Kidney (tissue), 14 donors: ENCODE data around the gene CTIF. TPM values are rescaled to one million over a fixed set of nuclear protein-coding genes. Genes with fewer than 3 reads are reported as not detected.

Experiments used
- DNase-seq, 5 donors: peaks; one replicate each; pipeline ENCODE4 v3.0.0-alpha.2; 2013 to 2020
- FAIRE-seq: peaks from 2 replicates; lab custom pipeline; 2012; peaks lifted over from hg19 to GRCh38; lab: Jason Lieb, UNC
- H3K27ac ChIP-seq, 2 donors: one replicate each; pipeline ENCODE4 v1.7.0; 2013; ENCODE audit warnings: low read depth in 2 of 2, low read length in 2 of 2, inconsistent platforms in 1 of 2
- H3K27me3 ChIP-seq: one replicate; pipeline ENCODE4 v1.7.1; 2013; ENCODE audit warnings: low read length, inconsistent platforms; ENCODE audit not compliant: control insufficient read depth, insufficient read depth
- H3K36me3 ChIP-seq, 3 donors: one replicate each; pipeline versions ENCODE4 v1.7.0 to v1.7.1; 2013; ENCODE audit warnings: low read length in 3 of 3, control low read depth in 1 of 3, inconsistent platforms in 1 of 3; ENCODE audit not compliant: insufficient read depth in 3 of 3, control insufficient read depth in 2 of 3
- H3K4me1 ChIP-seq, 3 donors: one replicate each; pipeline versions ENCODE4 v1.7.0 to v1.7.1; 2013; ENCODE audit warnings: low read length in 3 of 3, inconsistent platforms in 1 of 3, low read depth in 1 of 3; ENCODE audit not compliant: control insufficient read depth in 2 of 3, insufficient read depth in 2 of 3
- H3K4me3 ChIP-seq, 3 donors: one replicate each; pipeline versions ENCODE4 v1.7.0 to v1.8.1; 2013; ENCODE audit warnings: low read length in 3 of 3, control low read depth in 1 of 3, inconsistent platforms in 1 of 3
- H3K9ac ChIP-seq, 3 donors: one replicate each; pipeline versions ENCODE4 v1.7.0 to v1.7.1; 2013; ENCODE audit warnings: low read length in 3 of 3, control low read depth in 1 of 3, inconsistent platforms in 1 of 3
- H3K9me3 ChIP-seq, 3 donors: one replicate each; pipeline versions ENCODE4 v1.7.0 to v1.7.1; 2013; ENCODE audit warnings: low read length in 3 of 3, control low read depth in 1 of 3, inconsistent platforms in 1 of 3; ENCODE audit not compliant: control insufficient read depth in 2 of 3, insufficient read depth in 1 of 3
- CTCF ChIP-seq: IDR thresholded peaks from 3 replicates; pipeline ENCODE4 v1.5.1; 2012; ENCODE audit warnings: mild to moderate bottlenecking, moderate library complexity, borderline replicate concordance; ENCODE audit not compliant: insufficient read depth; ENCODE audit errors: extremely low read depth
- intact Hi-C: fragments of 100-400 bp; cut with DNase I; formaldehyde crosslinking; loops from one replicate; pipeline ENCODE4 v1.11.1; 2022
- polyA plus RNA-seq: library from polyadenylated mRNA; stranded (reverse); fragments of 350-450 nt; fragmentation: Illumina TruSeq; extraction: RNeasy Lipid Tissue Mini Kit (QIAGEN cat#74804); gene quantifications from one replicate; pipeline ENCODE4 v1.2.3, GENCODE V29; 2014; ENCODE audit warnings: low read depth, low replicate concordance; ENCODE audit not compliant: insufficient read depth
- total RNA-seq: library from RNA; stranded (reverse); fragmentation: NEBNext Ultra II Directional; extraction: Animal tissue kit (Norgen Biotek cat#: 25700); gene quantifications from one replicate; pipeline ENCODE4 v1.2.1, GENCODE V29; 2021
- donor health status: control.
- donor health status: control.
- donor health status: control.
- donor health status: control.
- donor health status: control.
- donor health status: DM: yes; HTN: yes; CAD: no.
- donor health status: Normal renal cell carcinoma (clear cell type).

The CTIF gene
- total and polyA plus RNA-seq, 2 donors from 2014 or later, result 37.3 to 41.9 TPM

GRCh38 chr18:48609114-48609513 lies 70.3 kb downstream of the CTIF start:
- TF ChIP-seq CTCF, result no peak
- H3K27me3 ChIP-seq, result no peaks in the 10 kb centered on the region
- no peaks in the 10 kb centered on the region for H3K9me3 ChIP-seq
- FAIRE-seq (no peak), DNase-seq (peak in 1 of 5 donors; percentile 1)
- no peak overlapping the region for H3K4me3 ChIP-seq
- H3K27ac ChIP-seq, result no peak overlapping the region
- intact Hi-C loops, result no loop called here
- no peak overlapping the region for H3K9ac ChIP-seq
- H3K4me1 ChIP-seq, result peaks cover 0 to 6% (median 0%) of the 10 kb centered on the region in 3 donors
- no peaks in the 10 kb centered on the region for H3K36me3 ChIP-seq

- intact Hi-C loops, result no loop called here
- Histone ChIP-seq H3K27me3 (no peaks in the 10 kb centered on the region), H3K36me3 (no peaks in the 10 kb centered on the region), H3K4me1 (peaks cover 0 to 6% (median 0%) of the 10 kb centered on the region in 3 donors), H3K9ac (no peak overlapping the region), H3K27ac (no peak overlapping the region), H3K4me3 (no peak overlapping the region), H3K9me3 (no peaks in the 10 kb centered on the region)
- DNase-seq (peak in 1 of 5 donors; percentile 58), FAIRE-seq (no peak)
- no peak for TF ChIP-seq CTCF
Observed at GRCh38 chr18:48609820-48610815, 71.3 kb downstream of the CTIF start.

GRCh38 chr18:48611203-48611602 lies 72.4 kb downstream of the CTIF start:
- DNase-seq, result peak in 1 of 5 donors; percentile 37

More at GRCh38 chr18:48611203-48611602, 72.4 kb downstream of the CTIF start:
- Histone ChIP-seq H3K36me3 (no peaks in the 10 kb centered on the region), H3K4me1 (peaks cover 0 to 6% (median 0%) of the 10 kb centered on the region in 3 donors), H3K27ac (no peak overlapping the region), H3K27me3 (no peaks in the 10 kb centered on the region), H3K9ac (no peak overlapping the region), H3K4me3 (no peak overlapping the region), H3K9me3 (no peaks in the 10 kb centered on the region)
- no peak for FAIRE-seq
- intact Hi-C loops, result no loop called here
- TF ChIP-seq CTCF, result no peak
